IMR-90 (cell line): ENCODE results near the gene CMIP. TPM values are rescaled to one million over a fixed set of nuclear protein-coding genes. Genes with fewer than 3 reads are reported as not detected.

Experiments
- ATAC-seq: fragments of 200-7000 bp; cut with Tn5 transposase; 2 replicates; pipeline ENCODE4 v1.9.1; 2020; ENCODE audit warnings: low read depth, mild to moderate bottlenecking, moderate library complexity
- BruUV-seq: library from RNA; stranded (reverse); fragments of 400-500 nt; replicated peaks from 2 replicates; lab custom pipeline; 2021; lab: Mats Ljungman, UMichigan
- CTCF ChIA-PET: fragments of 300-600 bp; formaldehyde crosslinking; extraction: SDS; loops from one replicate; lab custom pipeline; 2021; ENCODE audit warnings: antibody characterized with exemption; lab: Yijun Ruan, JAX
- POLR2A ChIA-PET: fragments of 300-600 bp; sonication (Branson Sonifier 250); formaldehyde crosslinking; loops from one replicate; lab custom pipeline; 2022; ENCODE audit warnings: antibody characterized with exemption; ENCODE audit not compliant: unreplicated experiment; lab: Charles Lee
- DNase-seq: peaks from one replicate; pipeline ENCODE4 v3.0.0; 2013
- H2AFZ ChIP-seq: replicated peaks from 2 replicates; pipeline ENCODE3; 2013; ENCODE audit warnings: low read length, mild to moderate bottlenecking; ENCODE audit not compliant: poor library complexity
- H2AK5ac ChIP-seq: 2 replicates; pipeline ENCODE4 v1.6.1; 2013; ENCODE audit warnings: low read depth, low read length, inconsistent platforms
- H2AK9ac ChIP-seq: replicated peaks from 2 replicates; pipeline ENCODE3; 2013; ENCODE audit warnings: mild to moderate bottlenecking, low read depth, low read length, moderate library complexity; ENCODE audit not compliant: poor library complexity
- H2BK120ac ChIP-seq: 2 replicates; pipeline ENCODE4 v1.6.1; 2013; ENCODE audit warnings: low read depth, low read length, inconsistent platforms
- H2BK15ac ChIP-seq: 3 replicates; pipeline ENCODE4 v1.6.1; 2013; ENCODE audit warnings: low read depth, low read length, inconsistent platforms
- H2BK20ac ChIP-seq: 2 replicates; pipeline ENCODE4 v1.6.1; 2013; ENCODE audit warnings: low read depth, mild to moderate bottlenecking, inconsistent platforms, low read length, moderate library complexity
- H2BK5ac ChIP-seq: 2 replicates; pipeline ENCODE4 v1.6.1; 2013; ENCODE audit warnings: mild to moderate bottlenecking, low read depth, low read length, inconsistent platforms; ENCODE audit not compliant: poor library complexity, severe bottlenecking
- H3K14ac ChIP-seq: replicated peaks from 2 replicates; pipeline ENCODE4 v1.6.1; 2013; ENCODE audit warnings: low read depth, low read length, inconsistent platforms
- H3K18ac ChIP-seq: 2 replicates; pipeline ENCODE4 v1.6.1; 2013; ENCODE audit warnings: low read depth, low read length, control low read depth
- H3K23ac ChIP-seq: 2 replicates; pipeline ENCODE4 v1.6.1; 2013; ENCODE audit warnings: low read depth, low read length, inconsistent platforms
- H3K27ac ChIP-seq: 2 replicates; pipeline ENCODE4 v1.5.1; 2013; ENCODE audit warnings: mild to moderate bottlenecking, control low read depth, low read length; ENCODE audit not compliant: insufficient read depth
- H3K27me3 ChIP-seq: 2 replicates; pipeline ENCODE4 v1.6.1; 2013; ENCODE audit warnings: low read length; ENCODE audit not compliant: control insufficient read depth, insufficient read depth
- H3K36me3 ChIP-seq: 2 replicates; pipeline ENCODE4 v1.6.1; 2013; ENCODE audit warnings: low read length, mixed read lengths; ENCODE audit not compliant: control insufficient read depth, insufficient read depth
- H3K4ac ChIP-seq: 2 replicates; pipeline ENCODE4 v1.6.1; 2013; ENCODE audit warnings: low read depth, low read length, inconsistent platforms
- H3K4me1 ChIP-seq: 2 replicates; pipeline ENCODE4 v1.6.1; 2013; ENCODE audit warnings: low read length, mixed read lengths; ENCODE audit not compliant: control insufficient read depth, insufficient read depth
- H3K4me2 ChIP-seq: 2 replicates; pipeline ENCODE4 v1.6.1; 2013; ENCODE audit warnings: low read depth, mild to moderate bottlenecking, control low read depth, low read length, moderate library complexity
- H3K4me3 ChIP-seq: 2 replicates; pipeline ENCODE4 v1.5.1; 2013; ENCODE audit warnings: low read depth, mild to moderate bottlenecking, control low read depth, low read length, moderate library complexity; ENCODE audit not compliant: insufficient read depth
- H3K56ac ChIP-seq: 2 replicates; pipeline ENCODE4 v1.6.1; 2013; ENCODE audit warnings: low read length, inconsistent platforms; ENCODE audit not compliant: insufficient read depth; ENCODE audit errors: extremely low read depth
- H3K79me1 ChIP-seq, 2 experiments: 2 replicates each; pipeline ENCODE4 v1.6.1; 2013; ENCODE audit warnings: low read length in 2 of 2, inconsistent platforms in 1 of 2, low read depth in 1 of 2
- H3K9ac ChIP-seq: 2 replicates; pipeline ENCODE4 v1.6.1; 2013; ENCODE audit warnings: low read depth, low read length, control low read depth
- H3K9me1 ChIP-seq: 2 replicates; pipeline ENCODE4 v1.6.1; 2013; ENCODE audit warnings: low read length, inconsistent platforms; ENCODE audit not compliant: insufficient read depth
- H3K9me3 ChIP-seq: 2 replicates; pipeline ENCODE4 v1.6.1; 2013; ENCODE audit warnings: low read length; ENCODE audit not compliant: control insufficient read depth, insufficient read depth
- H4K20me1 ChIP-seq: 2 replicates; pipeline ENCODE4 v1.6.1; 2013; ENCODE audit warnings: low read length, inconsistent platforms; ENCODE audit not compliant: insufficient read depth
- H4K5ac ChIP-seq: 2 replicates; pipeline ENCODE4 v1.6.1; 2013; ENCODE audit warnings: mild to moderate bottlenecking, low read depth, low read length, control low read depth
- H4K8ac ChIP-seq, 2 experiments: 2 replicates each; pipeline ENCODE4 v1.6.1; 2013; ENCODE audit warnings: low read depth in 2 of 2, low read length in 2 of 2, control low read depth in 1 of 2, inconsistent platforms in 1 of 2
- H4K91ac ChIP-seq: 2 replicates; pipeline ENCODE4 v1.6.1; 2013; ENCODE audit warnings: low read depth, low read length, inconsistent platforms; ENCODE audit not compliant: insufficient read depth
- BHLHE40 ChIP-seq: fragments of 150-350 bp; IDR thresholded peaks from 2 replicates; pipeline ENCODE4 v1.6.1; 2016; ENCODE audit warnings: mild to moderate bottlenecking, low read depth, low read length
- CEBPB ChIP-seq: IDR thresholded peaks from 2 replicates; pipeline ENCODE4 v1.6.1; 2012; ENCODE audit warnings: low read depth, low read length, improper control_type of control experiment
- CHD1 ChIP-seq: IDR thresholded peaks from 2 replicates; pipeline ENCODE4 v1.6.1; 2012; ENCODE audit warnings: low read depth, low read length, improper control_type of control experiment
- CTCF ChIP-seq: conservative IDR thresholded peaks from 2 replicates; pipeline ENCODE4 v1.5.1; 2012; ENCODE audit warnings: mild to moderate bottlenecking, low read depth, low read length, improper control_type of control experiment
- FOS ChIP-seq: fragments of 150-350 bp; IDR thresholded peaks from 2 replicates; pipeline ENCODE4 v1.6.1; 2016; ENCODE audit warnings: low read depth, low read length
- MAFK ChIP-seq: IDR thresholded peaks from 2 replicates; pipeline ENCODE4 v1.6.1; 2012; ENCODE audit warnings: low read depth, low read length, improper control_type of control experiment
- MXI1 ChIP-seq: IDR thresholded peaks from 2 replicates; pipeline ENCODE4 v1.6.1; 2012; ENCODE audit warnings: low read depth, mild to moderate bottlenecking, low read length, moderate library complexity, borderline replicate concordance
- RAD21 ChIP-seq: IDR thresholded peaks from 2 replicates; pipeline ENCODE4 v1.6.1; 2012; ENCODE audit warnings: low read length, improper control_type of control experiment
- RCOR1 ChIP-seq: IDR thresholded peaks from 2 replicates; pipeline ENCODE4 v1.6.1; 2012; ENCODE audit warnings: mild to moderate bottlenecking, low read length, improper control_type of control experiment; ENCODE audit not compliant: insufficient replicate concordance
- RFX5 ChIP-seq: IDR thresholded peaks from 2 replicates; pipeline ENCODE4 v1.8.0; 2012; ENCODE audit warnings: low read depth, mild to moderate bottlenecking, low read length, moderate library complexity
- SMC3 ChIP-seq: fragments of 150-350 bp; IDR thresholded peaks from 2 replicates; pipeline ENCODE4 v1.6.1; 2016; ENCODE audit warnings: low read depth, mild to moderate bottlenecking, antibody characterized with exemption, low read length, moderate library complexity
- USF2 ChIP-seq: fragments of 150-350 bp; IDR thresholded peaks from 2 replicates; pipeline ENCODE4 v1.6.1; 2017; ENCODE audit warnings: mild to moderate bottlenecking, antibody characterized with exemption, low read length, low read depth
- WGBS, 2 experiments: methylation state at CpG; one replicate each; pipeline versions ENCODE4 v1.1.5 to v1.1.7; 2013; ENCODE audit warnings: missing lambda C conversion rate in 2 of 2; ENCODE audit not compliant: insufficient read length in 1 of 2; ENCODE audit errors: extremely low coverage in 2 of 2; 5-methylcytosine and 5-hydroxymethylcytosine counted together
- dilution Hi-C: fragments of 300-500 bp; cut with HindIII; formaldehyde crosslinking; loops from one replicate; pipeline ENCODE4 v1.14.3; 2018; ENCODE audit warnings: low sequenced_read_pairs; ENCODE audit not compliant: unreplicated experiment
- in situ Hi-C: fragments of 300-500 bp; cut with MboI; formaldehyde crosslinking; loops from 3 replicates; pipeline ENCODE4 v1.14.3; 2019; ENCODE audit warnings: low sequenced_read_pairs, inconsistent platforms, mixed read lengths
- intact Hi-C: fragments of 100-400 bp; cut with micrococcal nuclease; formaldehyde crosslinking; loops from 2 replicates; pipeline ENCODE4 v1.10.0; 2022
- polyA plus RNA-seq, 3 experiments: library from polyadenylated mRNA; depleted of rRNA; stranded (reverse); fragments of >200 nt; gene quantifications; 2 replicates each; pipeline ENCODE4 v1.2.3, GENCODE V29; 2012; ENCODE audit warnings: low replicate concordance in 1 of 3
- total RNA-seq: library from RNA; depleted of rRNA; stranded (reverse); fragments of >200 nt; gene quantifications from 2 replicates; pipeline ENCODE4 v1.2.3, GENCODE V29; 2012

Gene CMIP
- total and polyA plus RNA-seq, 2 of the 4 experiments (the other 2 are of a cell fraction) = 3.2 to 11.6 TPM

GRCh38 chr16:81659249-81659648 is 214.6 kb downstream of the CMIP start:
- no peak overlapping the region for H2AK9ac ChIP-seq
- no peaks in the 10 kb centered on the region; the same call in 1 of the 2 replicates for H3K4me1 ChIP-seq
- no peaks in the 10 kb centered on the region; the same call in 1 of the 2 replicates for H3K9me1 ChIP-seq
- intact Hi-C loops (no loop called here), dilution Hi-C loops (no loop called here), in situ Hi-C loops (no loop called here)
- no peak overlapping the region for H4K5ac ChIP-seq
- H3K27ac ChIP-seq = no peak overlapping the region
- no peak overlapping the region for H3K18ac ChIP-seq
- no peaks in the 10 kb centered on the region for H3K27me3 ChIP-seq
- no peak overlapping the region for H2AK5ac ChIP-seq
- peaks cover 19% of the 10 kb centered on the region for H3K36me3 ChIP-seq
- no peak overlapping the region for H3K4me3 ChIP-seq
- no peak overlapping the region for H3K56ac ChIP-seq
- H2BK120ac ChIP-seq = no peak overlapping the region
- H3K9me3 ChIP-seq = no peaks in the 10 kb centered on the region
- no peak overlapping the region for H2AFZ ChIP-seq
- no peak overlapping the region for H3K4ac ChIP-seq
- TF ChIP-seq MXI1 (no peak), CTCF (no peak), BHLHE40 (no peak), MAFK (no peak), CEBPB (no peak), FOS (no peak), CHD1 (no peak), SMC3 (no peak), RCOR1 (no peak), RAD21 (no peak), USF2 (no peak), RFX5 (no peak)
- no peaks in the 10 kb centered on the region for H4K20me1 ChIP-seq
- ATAC-seq (no peak), DNase-seq (no peak)
- H3K14ac ChIP-seq = no peak overlapping the region
- no peak overlapping the region for H3K23ac ChIP-seq
- ChIA-PET POLR2A (no interaction called here), CTCF (no interaction called here)
- H3K9ac ChIP-seq = no peak overlapping the region
- no peak overlapping the region for H4K91ac ChIP-seq
- no peak overlapping the region for H2BK5ac ChIP-seq
- H3K79me1 ChIP-seq = peaks cover 0 to 6% of the 10 kb centered on the region in 2 experiments; a peak in 1 of 4 replicates
- WGBS, 2 experiments = 100% methylated on average over 1 of the region's 2 CpGs; no CpG with 5 or more reads in 1 of the 2 experiments
- H4K8ac ChIP-seq = no peak overlapping the region
- BruUV-seq = no TSS peak
- no peak overlapping the region for H2BK20ac ChIP-seq
- H3K4me2 ChIP-seq = no peak overlapping the region
- no peak overlapping the region for H2BK15ac ChIP-seq
